T47D (cell line): ENCODE measurements around the gene FBXW9.
"Not testable (repeated sequence)": the region's sequence is repeated elsewhere in the genome, so short reads cannot be mapped to it uniquely, and the experiment has no call there.

Source experiments
- DNase-seq, 2 experiments: peaks; one replicate each; pipeline versions ENCODE4 v3.0.0 to v3.0.0-alpha.2; 2011 to 2012; ENCODE audit warnings: low read depth in 1 of 2, low spot score in 1 of 2
- JUND ChIP-seq: IDR thresholded peaks from 2 replicates; pipeline ENCODE4 v1.6.1; 2012; ENCODE audit warnings: low read depth
- in situ Hi-C: cut with HindIII; loops from 2 replicates; pipeline ENCODE4 v1.10.0; 2016; ENCODE audit warnings: low sequenced_read_pairs, low pct_unique_long_range_greater_than_20kb

Gene FBXW9

DNA sequence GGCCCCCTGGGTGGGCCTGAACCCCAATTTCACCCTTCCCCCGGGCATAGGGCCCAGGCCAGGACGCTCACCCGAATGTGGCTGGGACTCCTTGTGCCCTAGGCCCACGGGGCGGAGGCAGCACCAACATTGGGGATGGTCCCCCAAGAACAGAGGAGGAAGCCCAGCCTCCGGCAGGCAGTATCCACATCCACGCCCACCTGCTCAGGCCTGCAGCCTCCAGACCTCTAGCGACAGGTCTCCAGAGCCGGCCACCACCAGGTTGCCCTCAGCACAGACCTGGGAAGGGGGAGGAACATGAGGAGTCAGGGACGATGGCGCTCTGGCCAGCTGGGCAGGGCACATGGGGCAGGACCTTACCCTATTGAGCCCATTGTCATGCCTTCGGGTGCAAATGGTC is 7.4 kb downstream of the FBXW9 start:
- TF ChIP-seq JUND = no peak
- no peak for DNase-seq
- in situ Hi-C loops = no loop called here

GRCh38 chr19:12687496-12688196 is 8.8 kb downstream of the FBXW9 start, which contains the start of gene GNG14:
Gene GNG14 (plus strand): TSS chr19:12687998. CDS start chr19:12688049, 51 bp downstream.
- DNase-seq = no peak
- no peak for TF ChIP-seq JUND
- in situ Hi-C loops = no loop called here

- in situ Hi-C loops = no loop called here
- no peak for TF ChIP-seq JUND
- DNase-seq = no peak
These were observed 10.6 kb downstream of the FBXW9 start for GRCh38 chr19:12685831-12686230.

DNA sequence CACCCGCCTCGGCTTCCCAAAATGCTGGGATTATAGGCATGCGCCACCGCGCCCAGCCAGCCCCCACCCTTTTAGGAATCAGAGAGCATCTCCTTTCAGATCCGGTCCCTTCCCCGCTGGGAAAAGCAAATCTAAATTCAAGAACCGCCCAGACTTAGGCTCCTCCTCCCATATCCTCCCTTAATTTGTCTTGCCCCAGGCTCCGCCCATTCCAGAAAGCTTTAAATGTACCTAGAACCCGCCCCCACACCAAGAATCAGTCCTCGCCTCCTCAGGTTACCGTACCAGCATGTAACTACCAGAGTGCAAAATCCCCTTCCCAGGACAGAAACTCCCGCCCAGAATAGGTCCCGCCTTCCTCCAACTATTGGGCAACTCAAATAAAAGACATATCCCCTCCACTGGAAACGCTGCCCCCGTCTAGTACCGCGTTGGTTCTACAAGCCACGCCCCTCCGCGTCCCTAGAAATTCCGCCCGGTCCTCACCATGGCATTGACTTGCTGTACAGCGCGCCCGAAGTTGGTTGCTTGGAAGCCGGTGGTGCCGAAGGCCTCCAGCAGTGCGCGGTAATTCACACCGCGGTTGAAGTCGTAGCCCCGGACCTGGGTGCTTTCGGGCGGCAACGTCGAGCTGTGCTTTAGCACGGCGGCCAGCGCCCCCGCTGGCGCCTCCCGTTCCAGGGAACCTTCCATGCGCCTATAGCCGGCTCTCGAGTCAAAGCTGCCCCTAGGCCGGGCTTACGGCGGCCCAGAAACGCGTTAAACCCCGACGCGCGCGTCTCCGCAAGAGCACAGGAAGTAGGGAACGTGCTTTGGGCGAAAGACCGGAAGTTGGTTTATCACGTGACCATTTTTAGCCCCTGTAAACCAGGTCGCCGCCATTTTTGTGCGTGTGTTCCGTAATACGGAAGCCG is 15.1 kb downstream of the FBXW9 start, which contains the start of gene DHPS:
Gene DHPS, minus strand, starts transcription at position 807 of the 914 bp plus-strand sequence. Its CDS starts 114 bp downstream, at position 693.
- in situ Hi-C loops = no loop called here
- peak; percentile 84 to 99 for DNase-seq
- TF ChIP-seq JUND = no peak

GRCh38 chr19:12680034-12680433 is 16.4 kb downstream of the FBXW9 start:
- no peak for TF ChIP-seq JUND
- in situ Hi-C loops = no loop called here

GRCh38 chr19:12678039-12678438 is 18.4 kb downstream of the FBXW9 start:
- DNase-seq, in situ Hi-C loops: not testable (repeated sequence)

More at GRCh38 chr19:12680034-12680433, 16.4 kb downstream of the FBXW9 start:
- DNase-seq = no peak

- DNase-seq = no peak
- no peak for TF ChIP-seq JUND
- in situ Hi-C loops = no loop called here
These were observed 19.5 kb downstream of the FBXW9 start for GRCh38 chr19:12676928-12677327.

GRCh38 chr19:12676384-12676792 is 20.0 kb downstream of the FBXW9 start:
- no peak for TF ChIP-seq JUND
- in situ Hi-C loops = no loop called here
- DNase-seq = peak; percentile 76 to 86

DNA sequence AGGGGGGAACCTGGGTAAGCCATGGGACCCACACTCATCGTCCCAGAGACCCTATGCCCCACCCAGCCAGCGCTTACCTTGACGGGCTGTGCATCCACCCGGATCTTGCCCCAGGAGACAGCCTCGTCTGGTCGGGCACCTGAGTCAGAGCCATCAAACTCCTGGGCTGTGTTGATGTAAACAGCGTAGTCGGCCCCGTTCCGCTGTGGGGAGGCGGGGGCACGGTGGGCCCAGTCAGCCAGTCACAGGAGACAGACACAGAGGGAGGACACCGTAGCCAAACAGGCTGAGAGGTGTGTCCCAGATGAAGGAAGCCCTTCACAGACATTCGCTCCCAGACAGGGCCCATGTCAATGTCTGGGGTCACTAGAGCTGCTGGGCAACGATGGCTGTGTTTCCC is 20.5 kb downstream of the FBXW9 start:
- DNase-seq = no peak
- in situ Hi-C loops = no loop called here
- TF ChIP-seq JUND = no peak

- DNase-seq = no peak
- in situ Hi-C loops = no loop called here
- no peak for TF ChIP-seq JUND
These were observed 21.0 kb downstream of the FBXW9 start for GRCh38 chr19:12675399-12675798.

- TF ChIP-seq JUND = no peak
- in situ Hi-C loops = no loop called here
- no peak for DNase-seq
These were observed 23.7 kb downstream of the FBXW9 start for GRCh38 chr19:12672744-12673143.

DNA sequence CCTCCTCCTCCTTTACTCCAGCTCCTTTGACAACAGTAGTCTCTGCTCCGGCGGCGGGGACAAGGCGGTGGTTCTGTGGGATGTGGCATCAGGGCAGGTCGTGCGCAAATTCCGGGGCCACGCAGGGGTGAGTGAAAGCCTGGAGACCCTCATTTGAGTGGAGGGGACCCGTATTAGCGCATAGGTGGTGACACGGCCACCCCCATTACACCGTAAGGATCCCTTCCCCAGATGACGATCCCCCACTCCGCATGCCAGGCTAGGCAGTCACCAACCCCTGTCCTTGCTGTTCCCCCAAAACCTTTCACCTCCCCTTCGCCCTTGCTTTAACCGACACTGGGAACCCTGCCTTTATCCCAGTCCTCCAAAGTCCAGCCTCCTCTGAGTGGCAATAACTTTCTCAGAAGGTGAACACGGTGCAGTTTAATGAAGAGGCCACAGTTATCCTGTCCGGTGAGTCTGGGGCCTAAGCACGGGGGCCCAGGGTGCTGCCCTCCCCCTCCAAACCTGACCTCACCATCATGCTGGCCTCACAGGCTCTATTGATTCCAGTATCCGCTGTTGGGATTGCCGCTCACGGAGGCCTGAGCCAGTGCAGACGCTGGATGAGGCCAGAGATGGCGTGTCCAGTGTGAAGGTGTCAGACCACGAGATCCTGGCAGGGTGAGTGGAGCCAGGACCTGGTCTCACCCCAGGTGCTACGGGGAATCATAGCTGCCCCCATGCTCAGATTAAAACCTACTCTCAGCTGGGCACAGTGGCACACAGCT is 26.1 kb downstream of the FBXW9 start:
- TF ChIP-seq JUND = no peak
- in situ Hi-C loops = no loop called here
- no peak for DNase-seq
